Left cardiac atrium (tissue), 4 donors: Measurements from ENCODE around the gene LRP1B. TPM values are rescaled to one million over a fixed set of nuclear protein-coding genes. Genes with fewer than 3 reads are reported as not detected.

Source experiments
- ATAC-seq, 2 donors: fragments of 200-7000 bp; cut with Tn5 transposase; one replicate each; pipeline ENCODE4 v1.9.1; 2020; ENCODE audit warnings: mild to moderate bottlenecking in 2 of 2, moderate library complexity in 2 of 2
- DNase-seq: peaks from one replicate; pipeline ENCODE4 v3.0.0-alpha.2; 2020
- intact Hi-C, 2 donors: fragments of 100-400 bp; cut with DNase I; formaldehyde crosslinking; loops; one replicate each; pipeline versions ENCODE4 v1.14.1 to v1.15.1; 2022 to 2023
- total RNA-seq, 2 donors: library from RNA; stranded (reverse); fragmentation: NEBNext Ultra II Directional; extraction: Animal tissue kit (Norgen Biotek cat#: 25700); gene quantifications; one replicate each; pipeline ENCODE4 v1.2.1, GENCODE V29; 2021
- donor health status: DM: no; HTN: yes; CAD: no.
- donor health status: DM: no; HTN: yes; CAD: no; lungs with severe emphysema.
- donor health status: DM: yes; HTN: yes; CAD: no.
- donor health status: Dilated cardiomyopathy.

LRP1B gene
- total RNA-seq, 2 donors from 2014 or later = 1.2 TPM

DNA sequence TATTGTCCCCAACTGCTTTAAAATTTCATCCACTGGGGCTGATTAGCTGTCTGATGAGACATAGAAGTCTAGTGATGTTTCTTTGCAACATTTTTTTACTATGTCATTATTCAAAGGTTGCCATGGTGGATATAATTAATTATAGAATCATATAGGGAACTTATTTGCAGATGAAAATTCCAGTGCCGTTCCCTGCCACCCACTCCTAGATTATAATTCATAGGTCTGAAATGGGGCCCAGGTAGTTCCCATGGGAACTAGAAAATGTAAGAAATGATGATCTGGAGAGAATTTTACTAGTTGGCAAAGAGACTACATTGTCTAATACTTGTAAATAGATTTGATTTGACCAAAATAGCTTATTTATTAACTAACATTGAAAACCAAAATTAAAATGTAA, 1854.2 kb downstream of the LRP1B start:
- no peak for DNase-seq
- ATAC-seq = no peak
- intact Hi-C loops = no loop called here

GRCh38 chr2:140275427-140275826, 1855.4 kb downstream of the LRP1B start:
- intact Hi-C loops = no loop called here
- ATAC-seq (no peak), DNase-seq (no peak)

- no peak for DNase-seq
- intact Hi-C loops = no loop called here
- ATAC-seq = no peak
Measured at GRCh38 chr2:140274891-140275290, 1855.9 kb downstream of the LRP1B start.

GRCh38 chr2:140273958-140274357, 1856.9 kb downstream of the LRP1B start:
- DNase-seq (no peak), ATAC-seq (no peak)
- intact Hi-C loops = no loop called here

DNA sequence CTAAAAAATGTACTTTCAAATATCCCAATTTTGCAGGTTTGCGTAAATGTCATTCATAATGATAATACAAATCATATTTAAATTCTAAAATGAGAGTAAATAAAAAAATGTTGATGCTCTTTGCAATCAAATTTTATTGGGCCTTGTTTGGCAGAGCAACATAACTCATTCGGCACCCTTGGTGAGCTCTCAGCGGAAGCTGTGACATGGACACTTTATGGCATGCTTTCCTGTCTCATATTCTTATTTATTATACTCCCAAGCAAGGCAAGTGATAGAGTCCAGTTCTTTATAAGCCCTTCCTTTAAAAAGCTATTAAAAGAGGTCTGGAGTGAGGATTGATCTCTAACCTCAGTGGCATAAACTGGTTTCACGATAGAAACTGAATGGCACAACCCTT, 1857.4 kb downstream of the LRP1B start:
- intact Hi-C loops = no loop called here
- DNase-seq = no peak
- ATAC-seq = no peak

DNA sequence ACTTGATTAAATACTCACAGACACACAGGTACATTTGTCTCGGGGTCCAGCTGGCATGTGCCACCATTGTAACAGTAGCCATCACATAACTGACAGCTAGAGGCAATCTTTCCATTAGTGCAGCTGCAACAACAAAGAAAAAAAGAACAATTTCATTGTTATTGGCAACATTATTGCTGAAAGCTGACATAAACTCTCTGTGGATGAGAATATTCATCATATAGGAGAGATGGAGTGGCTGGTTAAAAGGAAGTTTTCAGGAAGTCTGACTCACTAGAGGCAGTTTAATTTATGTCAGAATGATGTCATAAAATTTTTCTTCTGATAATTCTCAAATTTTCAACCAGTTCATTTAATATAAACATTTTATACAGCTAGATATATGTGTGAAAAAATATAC, 1860.6 kb downstream of the LRP1B start:
- ATAC-seq (no peak), DNase-seq (no peak)
- intact Hi-C loops = no loop called here

GRCh38 chr2:140269000-140269399, 1861.8 kb downstream of the LRP1B start:
- DNase-seq = no peak
- intact Hi-C loops = no loop called here
- ATAC-seq = no peak

DNA sequence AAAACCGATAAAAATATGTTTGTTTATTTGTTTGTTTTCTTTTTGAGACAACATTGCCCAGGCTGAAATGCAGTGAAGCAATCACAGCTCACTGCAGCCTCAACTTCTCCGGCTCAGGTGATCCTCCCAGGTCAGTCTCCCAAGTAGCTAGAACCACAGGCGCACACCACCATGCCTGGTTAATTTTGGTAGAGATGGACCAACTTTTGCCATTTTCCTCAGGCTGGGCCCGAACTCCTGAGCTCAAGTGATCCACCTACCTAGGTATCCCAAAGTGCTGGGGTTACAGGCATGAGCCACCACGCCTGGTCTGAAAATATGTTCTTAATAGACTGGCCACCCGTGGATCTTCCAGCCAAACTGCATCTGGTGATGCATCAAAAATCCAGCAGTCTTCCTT, 1867.9 kb downstream of the LRP1B start:
- intact Hi-C loops = no loop called here
- no peak for DNase-seq
- no peak for ATAC-seq

- ATAC-seq (no peak), DNase-seq (no peak)
- intact Hi-C loops = no loop called here
Measured at GRCh38 chr2:140257692-140258300, 1873.0 kb downstream of the LRP1B start.

GRCh38 chr2:140256080-140256479, 1874.7 kb downstream of the LRP1B start:
- intact Hi-C loops = no loop called here
- ATAC-seq (no peak), DNase-seq (no peak)

DNA sequence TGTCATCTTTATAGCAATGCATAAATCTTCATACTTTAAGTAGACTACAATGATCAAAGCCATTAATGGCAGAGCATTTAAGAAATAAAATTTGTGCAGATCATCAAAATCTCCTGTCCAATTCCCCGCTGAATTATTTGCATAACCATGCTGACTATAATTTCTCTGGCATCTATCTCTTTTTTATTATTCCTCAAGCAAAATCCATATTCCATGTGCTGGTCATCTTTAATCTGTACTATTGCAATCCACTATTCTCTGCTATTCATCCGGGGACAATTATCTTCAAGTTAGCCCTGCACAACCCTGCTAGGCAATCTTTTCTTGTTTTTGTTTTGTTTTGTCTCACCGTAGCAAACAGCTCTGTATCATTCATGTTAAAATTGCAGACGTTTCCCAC, 1881.0 kb downstream of the LRP1B start:
- intact Hi-C loops = no loop called here
- ATAC-seq = no peak
- no peak for DNase-seq

- intact Hi-C loops = no loop called here
- ATAC-seq = peak in 1 of 2 donors; percentile 57
- DNase-seq = no peak
Measured at GRCh38 chr2:140248623-140249022, 1882.2 kb downstream of the LRP1B start.

GRCh38 chr2:140247451-140248195, 1883.2 kb downstream of the LRP1B start:
- DNase-seq (no peak), ATAC-seq (peak; percentile 17 to 57)
- intact Hi-C loops = no loop called here

GRCh38 chr2:140246957-140247356, 1883.9 kb downstream of the LRP1B start:
- ATAC-seq (no peak), DNase-seq (no peak)
- intact Hi-C loops = no loop called here

- no peak for DNase-seq
- intact Hi-C loops = no loop called here
Measured at GRCh38 chr2:140246058-140246457, 1884.8 kb downstream of the LRP1B start.

DNA sequence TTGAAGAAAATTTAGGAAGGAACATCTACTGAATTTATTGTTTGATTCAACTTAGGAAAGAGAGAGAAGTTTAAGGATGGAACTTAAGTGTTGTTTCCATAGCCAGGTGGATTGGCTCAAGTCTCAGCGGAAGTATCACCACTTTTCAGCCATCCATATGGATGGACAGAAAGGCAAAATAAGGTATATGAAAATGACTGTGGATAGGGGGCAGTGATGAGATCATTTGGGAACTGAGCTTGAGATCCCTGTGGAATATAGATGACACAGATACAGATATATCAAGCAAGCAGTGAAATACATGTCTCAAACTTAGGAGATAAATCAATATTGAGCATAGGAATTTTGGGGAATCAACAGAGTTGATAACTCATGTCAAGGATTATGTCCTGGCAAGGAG, 1887.9 kb downstream of the LRP1B start:
- ATAC-seq (no peak), DNase-seq (no peak)
- intact Hi-C loops = no loop called here

More at GRCh38 chr2:140246058-140246457, 1884.8 kb downstream of the LRP1B start:
- no peak for ATAC-seq

DNA sequence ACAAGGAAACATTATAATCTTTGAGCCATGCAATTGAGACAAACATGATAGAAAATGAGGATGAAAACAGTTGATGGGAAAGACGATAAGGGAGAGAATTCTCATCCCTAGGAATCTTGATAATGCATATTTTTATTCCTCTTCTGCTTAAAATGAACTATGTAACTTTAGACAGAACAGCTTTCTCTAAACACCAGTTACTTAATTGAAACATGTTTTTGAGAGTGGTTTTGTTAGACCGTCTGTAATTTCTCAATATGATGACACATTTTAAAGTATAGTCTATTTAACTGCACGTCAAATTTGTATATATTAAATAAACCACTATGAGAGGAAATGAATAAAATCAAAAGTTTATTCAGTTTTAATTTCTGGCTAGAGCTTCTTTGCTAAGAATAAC, 1896.7 kb downstream of the LRP1B start:
- ATAC-seq (no peak), DNase-seq (no peak)
- intact Hi-C loops = no loop called here

DNA sequence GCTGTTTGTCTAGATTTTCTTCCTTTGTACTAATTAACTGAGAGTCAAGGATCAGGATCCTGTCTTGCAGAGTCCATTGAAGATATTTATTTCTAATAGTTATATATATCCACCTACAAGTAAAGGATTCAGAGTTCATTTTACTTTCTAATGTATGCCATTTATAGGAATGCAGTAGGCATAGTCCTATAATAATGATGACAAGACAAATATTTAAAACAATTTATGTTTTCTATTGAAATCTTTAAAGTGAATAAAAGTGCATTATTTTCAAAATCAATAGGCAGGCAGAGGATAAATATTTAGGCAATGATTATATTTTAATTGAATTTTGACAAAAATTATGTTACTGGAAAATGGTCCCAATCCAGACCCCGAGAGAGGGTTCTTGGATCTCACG, 1919.9 kb downstream of the LRP1B start:
- DNase-seq = no peak
- ATAC-seq = no peak
- intact Hi-C loops = no loop called here

GRCh38 chr2:140205093-140205492, 1925.7 kb downstream of the LRP1B start:
- DNase-seq (no peak), ATAC-seq (peak in 1 of 2 donors; percentile 24)
- intact Hi-C loops = no loop called here

- DNase-seq = no peak
Measured at GRCh38 chr2:140203347-140203746, 1927.5 kb downstream of the LRP1B start.

DNA sequence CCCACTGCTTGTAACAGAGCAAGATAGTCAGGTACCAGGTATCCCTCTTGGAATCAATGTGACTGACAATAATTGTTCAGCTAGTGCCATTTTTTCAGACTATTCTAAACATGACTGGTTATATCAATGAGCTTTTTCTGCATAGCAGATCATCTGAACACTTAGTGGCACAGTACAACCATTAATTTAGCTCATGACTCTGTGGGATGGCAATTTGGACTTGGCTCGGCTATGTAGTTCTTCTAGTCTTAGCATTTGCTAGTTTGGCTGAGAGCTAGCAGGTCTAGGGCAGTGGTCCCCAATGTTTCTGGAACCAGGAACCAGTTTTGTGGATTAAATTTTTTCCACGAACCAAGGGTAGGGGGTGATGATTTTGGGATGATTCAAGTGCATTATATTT, 1929.2 kb downstream of the LRP1B start:
- no peak for ATAC-seq
- intact Hi-C loops = no loop called here
- no peak for DNase-seq

More at GRCh38 chr2:140203347-140203746, 1927.5 kb downstream of the LRP1B start:
- intact Hi-C loops = no loop called here
- ATAC-seq = no peak
